Testis (tissue), 2 donors: ENCODE data around the gene NELL2.

Experiments
- CTCF ChIP-seq, 3 experiments: fragments of 450-650 bp in 2 of 3; fragments of 200-600 bp in 1 of 3; sonication (generic) in 1 of 3; IDR thresholded peaks; one replicate each; pipeline ENCODE4 v1.5.1; 2016 to 2019; ENCODE audit warnings: antibody characterized with exemption in 3 of 3, mild to moderate bottlenecking in 2 of 3, moderate library complexity in 1 of 3
- POLR2A ChIP-seq: fragments of 450-650 bp; IDR thresholded peaks from one replicate; pipeline ENCODE4 v1.6.1; 2017; ENCODE audit warnings: antibody characterized with exemption, mild to moderate bottlenecking, moderate library complexity

GRCh38 chr12:44588651-44589050 is 287.5 kb downstream of the NELL2 start:
- TF ChIP-seq CTCF (IDR thresholded peaks at IDR 0.05) (no peak), POLR2A (no peak)
